HG03432 (cell line): Measurements from ENCODE around the gene NHSL1.

ENCODE experiments used
- ATAC-seq: cut with Tn5 transposase; IDR thresholded peaks from one replicate; pipeline ENCODE4 v1.9.1; 2021; ENCODE audit warnings: mild to moderate bottlenecking, moderate library complexity; ENCODE audit not compliant: unreplicated experiment

The NHSL1 gene

GRCh38 chr6:138377042-138377441 is 122.3 kb downstream of the NHSL1 start:
- no peak for ATAC-seq

DNA sequence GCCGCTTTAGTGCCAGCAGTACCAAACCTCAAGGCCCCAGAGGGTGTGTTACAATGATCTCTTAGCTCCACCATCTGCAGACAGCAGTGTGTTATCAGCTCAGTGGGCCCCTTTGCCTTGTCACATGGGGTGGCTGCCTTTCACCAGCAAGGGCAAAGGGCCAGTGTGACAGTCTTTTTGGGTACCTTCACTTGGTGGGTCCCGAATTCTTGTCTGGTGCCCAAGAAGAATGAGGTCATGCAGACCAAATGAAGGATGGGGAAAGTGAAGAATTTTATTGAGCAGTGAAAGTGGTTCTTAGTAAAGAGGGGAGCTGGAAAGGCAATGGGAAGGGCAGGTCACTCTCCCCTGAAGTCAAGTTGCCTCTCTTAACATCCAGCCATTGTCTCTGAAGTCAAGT is 124.5 kb downstream of the NHSL1 start:
- no peak for ATAC-seq

DNA sequence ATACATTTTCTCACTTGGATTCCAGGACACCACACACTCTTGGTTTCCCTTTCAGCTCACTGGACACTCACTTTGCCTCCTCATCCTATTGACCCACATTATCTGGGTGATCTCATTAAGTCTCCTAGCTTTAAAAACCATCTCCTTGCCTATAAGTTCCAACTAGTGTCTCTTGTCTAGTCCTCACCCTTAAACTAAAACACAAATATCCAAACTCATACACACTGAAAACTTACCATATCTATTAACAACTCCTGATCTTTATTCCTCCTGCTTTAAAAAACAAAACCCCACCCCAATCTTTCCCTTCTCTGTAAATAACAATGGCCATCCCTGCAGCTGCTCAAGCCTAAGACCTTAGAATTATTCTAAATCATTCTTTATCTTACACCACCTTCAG is 125.1 kb downstream of the NHSL1 start:
- no peak for ATAC-seq

GRCh38 chr6:138372711-138373463 is 126.4 kb downstream of the NHSL1 start:
- ATAC-seq = no peak
